Uterus (tissue), 2 donors: ENCODE measurements around the gene KRTAP29-1.

Experiments
- POLR2A ChIP-seq, 2 donors: fragments of 450-650 bp; IDR thresholded peaks; one replicate each; pipeline ENCODE4 v1.6.1; 2016; ENCODE audit warnings: antibody characterized with exemption in 2 of 2, mild to moderate bottlenecking in 1 of 2, moderate library complexity in 1 of 2
- TF ChIP-seq, protein P1 (sequence below), 4 experiments: fragments of 200-600 bp in 2 of 4; fragments of 450-650 bp in 2 of 4; sonication (generic) in 2 of 4; IDR thresholded peaks; one replicate each; pipeline ENCODE4 v1.5.1; 2016 to 2019; ENCODE audit warnings: antibody characterized with exemption in 4 of 4, mild to moderate bottlenecking in 2 of 4, moderate library complexity in 1 of 4

DNA sequence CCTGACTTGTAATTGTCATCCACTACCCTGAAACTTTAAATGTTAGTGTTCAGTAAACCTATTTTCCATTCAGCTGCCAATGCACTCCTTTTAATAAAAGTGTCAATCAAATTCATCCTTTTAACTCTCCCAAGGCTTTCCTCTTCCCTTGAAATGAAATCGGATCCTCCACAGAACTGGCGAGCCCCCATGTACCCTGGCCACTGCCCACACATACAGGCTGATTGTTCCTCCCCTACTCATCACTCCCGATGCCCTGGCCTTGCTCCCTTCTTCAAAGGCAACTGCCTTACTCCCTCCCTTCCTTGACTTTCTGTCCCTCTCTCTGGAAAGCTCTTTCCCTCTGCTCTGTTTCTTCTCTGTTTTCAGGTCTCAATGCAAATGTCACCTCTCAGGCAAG lies 40.4 kb upstream of the KRTAP29-1 start:
- TF ChIP-seq, protein P1, sequence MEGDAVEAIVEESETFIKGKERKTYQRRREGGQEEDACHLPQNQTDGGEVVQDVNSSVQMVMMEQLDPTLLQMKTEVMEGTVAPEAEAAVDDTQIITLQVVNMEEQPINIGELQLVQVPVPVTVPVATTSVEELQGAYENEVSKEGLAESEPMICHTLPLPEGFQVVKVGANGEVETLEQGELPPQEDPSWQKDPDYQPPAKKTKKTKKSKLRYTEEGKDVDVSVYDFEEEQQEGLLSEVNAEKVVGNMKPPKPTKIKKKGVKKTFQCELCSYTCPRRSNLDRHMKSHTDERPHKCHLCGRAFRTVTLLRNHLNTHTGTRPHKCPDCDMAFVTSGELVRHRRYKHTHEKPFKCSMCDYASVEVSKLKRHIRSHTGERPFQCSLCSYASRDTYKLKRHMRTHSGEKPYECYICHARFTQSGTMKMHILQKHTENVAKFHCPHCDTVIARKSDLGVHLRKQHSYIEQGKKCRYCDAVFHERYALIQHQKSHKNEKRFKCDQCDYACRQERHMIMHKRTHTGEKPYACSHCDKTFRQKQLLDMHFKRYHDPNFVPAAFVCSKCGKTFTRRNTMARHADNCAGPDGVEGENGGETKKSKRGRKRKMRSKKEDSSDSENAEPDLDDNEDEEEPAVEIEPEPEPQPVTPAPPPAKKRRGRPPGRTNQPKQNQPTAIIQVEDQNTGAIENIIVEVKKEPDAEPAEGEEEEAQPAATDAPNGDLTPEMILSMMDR (IDR thresholded peaks at IDR 0.05) = no peak
- TF ChIP-seq POLR2A (IDR thresholded peaks at IDR 0.05) = no peak
